KOPT-K1 (cell line): ENCODE results near the gene SLC9A3.
"Not testable (repeated sequence)": the region's sequence is repeated elsewhere in the genome, so short reads cannot be mapped to it uniquely, and the experiment has no call there.

ENCODE experiments used
- H3K27ac ChIP-seq: fragments of 200-600 bp; sonication (generic); 2 replicates; pipeline ENCODE4 v1.5.1; 2016; ENCODE audit warnings: antibody characterized with exemption, mild to moderate bottlenecking, low read depth, low read length; ENCODE audit not compliant: poor library complexity, severe bottlenecking
- H3K36me3 ChIP-seq: fragments of 200-600 bp; sonication (generic); 2 replicates; pipeline ENCODE4 v1.5.1; 2017; ENCODE audit warnings: antibody characterized with exemption, mild to moderate bottlenecking, low read length, moderate library complexity; ENCODE audit not compliant: insufficient read depth
- H3K9me3 ChIP-seq: fragments of 200-600 bp; sonication (generic); 2 replicates; pipeline ENCODE4 v1.5.1; 2017; ENCODE audit warnings: antibody characterized with exemption, low read length, mild to moderate bottlenecking; ENCODE audit not compliant: insufficient read depth, poor library complexity, severe bottlenecking

Gene SLC9A3

GRCh38 chr5:561408-561807, 37.2 kb upstream of the SLC9A3 start:
- no peaks in the 10 kb centered on the region for H3K9me3 ChIP-seq
- H3K27ac ChIP-seq: no peak overlapping the region
- H3K36me3 ChIP-seq: no peaks in the 10 kb centered on the region

DNA sequence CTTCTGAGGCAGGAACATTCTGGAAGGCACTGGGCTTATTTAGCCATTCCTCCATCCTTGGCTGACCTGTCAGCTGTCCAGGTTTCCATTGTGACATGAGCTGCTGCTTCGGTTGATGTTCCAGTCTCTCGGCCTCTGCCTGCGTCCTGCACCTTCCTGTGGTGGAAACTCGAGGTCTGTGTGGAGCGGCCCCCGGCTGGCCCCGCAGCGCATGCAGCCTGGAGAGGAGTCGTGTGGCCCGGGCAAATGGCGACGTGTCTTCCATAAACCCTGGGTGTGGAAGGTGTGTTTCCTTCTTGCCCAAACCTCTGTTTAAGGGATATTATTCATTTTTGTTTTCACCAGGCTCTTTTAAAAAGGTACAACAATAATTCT, 36.5 kb upstream of the SLC9A3 start:
- no peaks in the 10 kb centered on the region for H3K36me3 ChIP-seq
- H3K27ac ChIP-seq: no peak overlapping the region
- H3K9me3 ChIP-seq: no peaks in the 10 kb centered on the region

DNA sequence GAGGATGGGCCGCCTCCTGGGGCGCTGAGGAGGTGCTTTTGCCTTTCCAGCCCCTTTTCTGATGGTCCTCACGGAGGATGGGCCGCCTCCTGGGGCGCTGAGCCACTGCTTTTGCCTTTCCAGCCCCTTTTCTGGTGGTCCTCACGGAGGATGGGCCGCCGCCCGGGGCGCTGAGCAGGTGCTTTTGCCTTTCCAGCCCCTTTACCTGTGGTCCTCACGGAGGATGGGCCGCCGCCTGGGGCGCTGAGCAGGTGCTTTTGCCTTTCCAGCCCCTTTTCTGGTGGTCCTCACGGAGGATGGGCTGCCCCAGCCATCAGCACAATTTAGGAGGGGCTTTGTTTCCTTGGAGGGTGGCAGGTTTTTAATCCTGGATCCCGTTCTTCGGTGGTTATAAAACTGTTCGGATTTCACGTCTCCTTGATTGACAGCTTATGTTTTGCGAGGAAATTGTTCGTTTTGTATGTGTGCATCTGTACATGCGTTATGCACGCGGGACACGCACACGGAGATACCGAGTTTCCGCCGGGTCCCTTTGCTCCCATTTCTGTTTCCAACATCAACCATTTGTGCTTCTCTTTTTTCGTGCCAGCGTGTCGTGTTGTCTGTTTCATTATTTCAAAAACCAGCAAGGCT, 34.7 kb upstream of the SLC9A3 start:
- Histone ChIP-seq H3K27ac (no peak overlapping the region), H3K36me3 (no peaks in the 10 kb centered on the region), H3K9me3 (no peaks in the 10 kb centered on the region)

DNA sequence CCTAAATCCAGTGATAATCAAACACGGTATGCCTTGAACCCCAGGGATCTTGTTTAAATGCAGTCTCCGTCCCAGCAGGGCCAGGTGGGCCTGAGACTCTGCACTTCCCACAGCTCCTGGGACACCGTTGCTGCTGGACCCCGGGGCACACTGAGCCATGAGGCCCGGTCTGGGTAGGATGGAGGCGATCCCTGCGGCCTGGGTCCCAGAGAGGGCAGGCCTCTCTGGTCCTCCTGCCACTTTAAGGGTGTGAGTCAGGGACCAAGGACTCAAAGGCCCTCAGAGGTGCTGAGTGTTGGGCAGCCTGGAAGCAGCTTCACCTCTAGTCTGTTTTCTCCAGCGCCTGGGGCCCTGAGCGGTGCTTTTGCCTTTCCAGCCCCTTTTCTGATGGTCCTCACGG, 34.1 kb upstream of the SLC9A3 start:
- H3K9me3 ChIP-seq: no peaks in the 10 kb centered on the region
- H3K36me3 ChIP-seq: no peaks in the 10 kb centered on the region
- H3K27ac ChIP-seq: no peak overlapping the region

- not testable (repeated sequence) for H3K36me3 ChIP-seq, H3K27ac ChIP-seq, H3K9me3 ChIP-seq
These were observed 33.7 kb upstream of the SLC9A3 start for GRCh38 chr5:557917-558316.

GRCh38 chr5:556909-557441, 32.7 kb upstream of the SLC9A3 start:
- Histone ChIP-seq H3K36me3 (no peaks in the 10 kb centered on the region), H3K27ac (no peak overlapping the region), H3K9me3 (no peaks in the 10 kb centered on the region)

DNA sequence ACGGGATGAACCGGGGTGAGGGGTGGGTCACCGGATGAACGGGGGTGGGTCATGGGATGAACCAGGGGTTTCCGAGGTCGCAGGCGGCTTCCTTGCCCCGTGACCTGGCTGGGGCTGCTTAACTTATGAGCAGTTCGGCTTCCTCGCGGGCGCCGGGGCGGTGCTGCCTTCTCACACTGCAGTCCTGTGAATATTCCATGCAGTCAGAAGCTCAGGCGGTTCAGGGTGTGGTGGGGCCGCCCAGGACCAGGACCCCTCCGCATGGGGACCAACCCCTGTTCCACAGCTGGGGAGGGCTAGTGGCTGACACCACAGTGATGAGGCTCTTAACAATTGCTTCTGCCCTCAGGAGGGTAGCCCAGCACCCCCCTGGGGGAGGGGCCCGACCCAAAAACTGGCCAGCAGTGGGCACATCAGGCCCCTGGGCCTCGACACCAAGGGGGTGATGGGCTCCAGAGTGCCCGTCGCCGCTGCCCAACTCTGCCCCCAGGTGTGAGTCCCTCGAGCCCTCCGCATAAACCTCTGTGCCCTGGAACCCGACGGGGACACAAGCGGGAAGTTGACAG, 30.9 kb upstream of the SLC9A3 start:
- peaks cover 6% of the 10 kb centered on the region for H3K9me3 ChIP-seq
- H3K27ac ChIP-seq: no peak overlapping the region
- H3K36me3 ChIP-seq: no peaks in the 10 kb centered on the region

GRCh38 chr5:554284-554988, 30.2 kb upstream of the SLC9A3 start:
- Histone ChIP-seq H3K27ac (no peak overlapping the region), H3K36me3 (no peaks in the 10 kb centered on the region), H3K9me3 (peaks cover 6% of the 10 kb centered on the region)

DNA sequence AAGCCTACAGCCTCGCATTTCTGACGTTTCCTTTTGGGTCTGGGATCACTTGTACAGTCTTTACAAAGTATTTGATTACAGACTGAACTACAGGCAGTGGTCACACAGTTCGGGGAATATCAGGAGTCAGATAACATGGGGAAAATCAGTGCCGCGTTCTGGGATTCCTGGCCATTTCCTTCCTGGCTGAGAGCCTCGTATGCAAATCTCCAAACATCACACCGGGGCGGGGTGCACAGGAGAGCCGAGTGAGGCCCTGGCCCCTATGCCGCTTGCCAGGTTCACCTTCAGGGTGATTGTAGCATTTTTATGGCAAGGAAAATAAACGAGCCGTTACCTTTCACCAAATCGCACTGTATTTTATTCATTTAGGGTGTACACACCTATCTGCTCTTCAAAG, 29.6 kb upstream of the SLC9A3 start:
- Histone ChIP-seq H3K9me3 (peaks cover 6% of the 10 kb centered on the region), H3K27ac (no peak overlapping the region), H3K36me3 (no peaks in the 10 kb centered on the region)

DNA sequence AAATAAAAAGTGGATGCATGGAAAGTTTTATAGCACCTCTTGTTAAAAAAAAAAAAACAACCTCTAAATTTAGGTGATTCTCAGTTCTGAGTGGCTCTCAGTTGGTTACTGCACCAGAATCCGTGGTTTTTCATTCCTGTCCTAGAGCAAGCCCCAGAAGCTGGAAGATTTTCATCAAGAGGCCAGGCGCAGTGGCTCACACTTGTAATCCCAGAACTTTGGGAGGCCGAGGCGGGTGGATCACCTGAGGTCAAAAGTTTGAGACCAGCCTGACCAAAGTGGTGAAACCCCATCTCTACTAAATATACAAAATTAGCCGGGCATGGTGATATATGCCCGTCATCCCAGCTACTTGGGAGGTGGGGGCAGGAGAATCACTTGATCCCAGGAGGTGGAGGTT, 27.2 kb upstream of the SLC9A3 start:
- H3K9me3 ChIP-seq: peaks cover 6% of the 10 kb centered on the region
- H3K27ac ChIP-seq: no peak overlapping the region
- no peaks in the 10 kb centered on the region for H3K36me3 ChIP-seq

- Histone ChIP-seq H3K36me3 (no peaks in the 10 kb centered on the region), H3K9me3 (peaks cover 6% of the 10 kb centered on the region)
These were observed 25.0 kb upstream of the SLC9A3 start for GRCh38 chr5:549229-549628.

GRCh38 chr5:548256-548655, 24.0 kb upstream of the SLC9A3 start:
- Histone ChIP-seq H3K27ac (no peak overlapping the region), H3K36me3 (no peaks in the 10 kb centered on the region), H3K9me3 (peaks cover 6% of the 10 kb centered on the region)

More at GRCh38 chr5:549229-549628, 25.0 kb upstream of the SLC9A3 start:
- no peak overlapping the region for H3K27ac ChIP-seq

GRCh38 chr5:547086-547924, 23.1 kb upstream of the SLC9A3 start:
- Histone ChIP-seq H3K9me3 (peaks cover 6% of the 10 kb centered on the region), H3K36me3 (no peaks in the 10 kb centered on the region), H3K27ac (no peak overlapping the region)

GRCh38 chr5:546376-546908, 22.2 kb upstream of the SLC9A3 start:
- peaks cover 6% of the 10 kb centered on the region for H3K9me3 ChIP-seq
- no peak overlapping the region for H3K27ac ChIP-seq
- no peaks in the 10 kb centered on the region for H3K36me3 ChIP-seq
